Measurements from ENCODE around the gene IER5.
A peak's percentile ranks its signal among the peaks of the same experiment; 100 is the strongest.

The IER5 gene

GRCh38 chr1:181084606-181084969 is 3.9 kb upstream of the IER5 start:
- H3K4me3 Mint-ChIP-seq = no peak overlapping the region

GRCh38 chr1:181086091-181086490 is 2.4 kb upstream of the IER5 start:
- H3K9me3 Mint-ChIP-seq = no peaks in the 10 kb centered on the region
- ATAC-seq = no peak
- H3K27ac Mint-ChIP-seq = peak overlapping the region; percentile 46
- peaks cover 21% of the 10 kb centered on the region for H3K36me3 Mint-ChIP-seq (ENCODE audit: low read depth)
- no peak for DNase-seq
- no peak overlapping the region for H3K4me3 Mint-ChIP-seq
- H3K4me1 Mint-ChIP-seq = peaks cover 40% of the 10 kb centered on the region
- no peaks in the 10 kb centered on the region for H3K27me3 Mint-ChIP-seq

More at GRCh38 chr1:181084606-181084969, 3.9 kb upstream of the IER5 start:
- peaks cover 36% of the 10 kb centered on the region for H3K4me1 Mint-ChIP-seq
- no peak overlapping the region for H3K27ac Mint-ChIP-seq
- ATAC-seq (no peak), DNase-seq (no peak)
- no peaks in the 10 kb centered on the region for H3K9me3 Mint-ChIP-seq
- H3K27me3 Mint-ChIP-seq = peaks cover 4% of the 10 kb centered on the region
- H3K36me3 Mint-ChIP-seq (ENCODE audit: low read depth) = peaks cover 8% of the 10 kb centered on the region

- H3K4me1 Mint-ChIP-seq = peaks cover 47% of the 10 kb centered on the region
- ATAC-seq = no peak
- peaks cover 29% of the 10 kb centered on the region for H3K36me3 Mint-ChIP-seq (ENCODE audit: low read depth)
- no peaks in the 10 kb centered on the region for H3K27me3 Mint-ChIP-seq
- no peaks in the 10 kb centered on the region for H3K9me3 Mint-ChIP-seq
- DNase-seq = no peak
- peak overlapping the region; percentile 98 for H3K27ac Mint-ChIP-seq
- peak overlapping the region; percentile 97 for H3K4me3 Mint-ChIP-seq
Observed at GRCh38 chr1:181086926-181087325, 1.6 kb upstream of the IER5 start.

- Mint-ChIP-seq H3K4me1 (peaks cover 50% of the 10 kb centered on the region), H3K27ac (peak overlapping the region; percentile 98), H3K4me3 (peak overlapping the region; percentile 97), H3K27me3 (no peaks in the 10 kb centered on the region), H3K9me3 (no peaks in the 10 kb centered on the region), H3K36me3 (ENCODE audit: low read depth) (peaks cover 32% of the 10 kb centered on the region)
- DNase-seq (peak; percentile 49), ATAC-seq (peak; percentile 4)
Observed at GRCh38 chr1:181087400-181087901, 1.0 kb upstream of the IER5 start.

GRCh38 chr1:181089017-181089675 is 646 bp downstream of the IER5 start:
- DNase-seq = peak; percentile 41
- peaks cover 62% of the 10 kb centered on the region for H3K4me1 Mint-ChIP-seq
- peak; percentile 0 for ATAC-seq
- H3K36me3 Mint-ChIP-seq (ENCODE audit: low read depth) = peaks cover 47% of the 10 kb centered on the region
- no peaks in the 10 kb centered on the region for H3K27me3 Mint-ChIP-seq
- H3K4me3 Mint-ChIP-seq = peak overlapping the region; percentile 97
- H3K9me3 Mint-ChIP-seq = no peaks in the 10 kb centered on the region
- peak overlapping the region; percentile 98 for H3K27ac Mint-ChIP-seq

- Mint-ChIP-seq H3K36me3 (ENCODE audit: low read depth) (peaks cover 53% of the 10 kb centered on the region), H3K4me1 (peaks cover 58% of the 10 kb centered on the region)
Observed at GRCh38 chr1:181089676-181090544, 1.4 kb downstream of the IER5 start.

GRCh38 chr1:181090641-181091126 is 2.2 kb downstream of the IER5 start:
- Mint-ChIP-seq H3K27ac (peak overlapping the region; percentile 95), H3K36me3 (ENCODE audit: low read depth) (peaks cover 59% of the 10 kb centered on the region), H3K27me3 (no peaks in the 10 kb centered on the region), H3K9me3 (no peaks in the 10 kb centered on the region), H3K4me3 (peak overlapping the region; percentile 96), H3K4me1 (peaks cover 57% of the 10 kb centered on the region)
- DNase-seq (no peak), ATAC-seq (no peak)

More at GRCh38 chr1:181089676-181090544, 1.4 kb downstream of the IER5 start:
- H3K27ac Mint-ChIP-seq = peak overlapping the region; percentile 95
- peak; percentile 78 for DNase-seq
- peak; percentile 61 for ATAC-seq
- peak overlapping the region; percentile 96 for H3K4me3 Mint-ChIP-seq
- H3K9me3 Mint-ChIP-seq = no peaks in the 10 kb centered on the region
- no peaks in the 10 kb centered on the region for H3K27me3 Mint-ChIP-seq

GRCh38 chr1:181091309-181092040 is 3.0 kb downstream of the IER5 start:
- Mint-ChIP-seq H3K9me3 (no peaks in the 10 kb centered on the region), H3K27me3 (no peaks in the 10 kb centered on the region), H3K27ac (peak overlapping the region; percentile 95), H3K4me3 (peak overlapping the region; percentile 96), H3K4me1 (peaks cover 61% of the 10 kb centered on the region), H3K36me3 (ENCODE audit: low read depth) (peaks cover 64% of the 10 kb centered on the region)
- ATAC-seq (no peak), DNase-seq (no peak)

- Mint-ChIP-seq H3K27me3 (no peaks in the 10 kb centered on the region), H3K4me3 (peak overlapping the region; percentile 96), H3K9me3 (no peaks in the 10 kb centered on the region), H3K36me3 (ENCODE audit: low read depth) (peaks cover 64% of the 10 kb centered on the region), H3K4me1 (peaks cover 62% of the 10 kb centered on the region), H3K27ac (no peak overlapping the region)
- no peak for ATAC-seq
- DNase-seq = no peak
Observed at GRCh38 chr1:181092056-181092455, 3.6 kb downstream of the IER5 start.

- DNase-seq = no peak
- no peak for ATAC-seq
- Mint-ChIP-seq H3K9me3 (no peaks in the 10 kb centered on the region), H3K4me3 (peak overlapping the region; percentile 60), H3K36me3 (ENCODE audit: low read depth) (peaks cover 61% of the 10 kb centered on the region), H3K27ac (no peak overlapping the region), H3K27me3 (no peaks in the 10 kb centered on the region), H3K4me1 (peaks cover 62% of the 10 kb centered on the region)
Observed at GRCh38 chr1:181092883-181093458, 4.5 kb downstream of the IER5 start.

GRCh38 chr1:181094416-181095212 is 6.1 kb downstream of the IER5 start:
- no peaks in the 10 kb centered on the region for H3K27me3 Mint-ChIP-seq
- no peaks in the 10 kb centered on the region for H3K9me3 Mint-ChIP-seq
- peaks cover 56% of the 10 kb centered on the region for H3K36me3 Mint-ChIP-seq (ENCODE audit: low read depth)
- DNase-seq (no peak), ATAC-seq (no peak)
- H3K27ac Mint-ChIP-seq = no peak overlapping the region
- H3K4me1 Mint-ChIP-seq = peaks cover 71% of the 10 kb centered on the region
- H3K4me3 Mint-ChIP-seq = no peak overlapping the region

- no peak for ATAC-seq
- H3K4me3 Mint-ChIP-seq = no peak overlapping the region
- H3K27me3 Mint-ChIP-seq = no peaks in the 10 kb centered on the region
- no peak overlapping the region for H3K27ac Mint-ChIP-seq
- no peak for DNase-seq
- H3K9me3 Mint-ChIP-seq = no peaks in the 10 kb centered on the region
- peaks cover 78% of the 10 kb centered on the region for H3K4me1 Mint-ChIP-seq
- peaks cover 51% of the 10 kb centered on the region for H3K36me3 Mint-ChIP-seq (ENCODE audit: low read depth)
Observed at GRCh38 chr1:181095260-181095659, 6.8 kb downstream of the IER5 start.

- H3K27ac Mint-ChIP-seq = no peak overlapping the region
Observed at GRCh38 chr1:181095763-181096184, 7.3 kb downstream of the IER5 start.

More at GRCh38 chr1:181095763-181096184, 7.3 kb downstream of the IER5 start:
- Mint-ChIP-seq H3K27me3 (no peaks in the 10 kb centered on the region), H3K36me3 (ENCODE audit: low read depth) (peaks cover 46% of the 10 kb centered on the region), H3K4me3 (no peak overlapping the region), H3K4me1 (peaks cover 81% of the 10 kb centered on the region), H3K9me3 (no peaks in the 10 kb centered on the region)
- ATAC-seq = no peak
- no peak for DNase-seq

All from activated naive CD8-positive, alpha-beta T cell treated with anti-CD3 and anti-CD28 coated beads, Interleukin-2, amount 50 U/mL, for 24 hours (primary cell).